GM18508 (cell line): ENCODE results near the gene TPH1.
A peak's percentile ranks its signal among the peaks of the same experiment; 100 is the strongest.
"Not testable (repeated sequence)": the region's sequence is repeated elsewhere in the genome, so short reads cannot be mapped to it uniquely, and the experiment has no call there.

Source experiments
- ATAC-seq: cut with Tn5 transposase; IDR thresholded peaks from one replicate; pipeline ENCODE4 v1.9.1; 2021; ENCODE audit warnings: moderate number of reproducible peaks; ENCODE audit not compliant: insufficient read depth, unreplicated experiment

TPH1 gene

DNA sequence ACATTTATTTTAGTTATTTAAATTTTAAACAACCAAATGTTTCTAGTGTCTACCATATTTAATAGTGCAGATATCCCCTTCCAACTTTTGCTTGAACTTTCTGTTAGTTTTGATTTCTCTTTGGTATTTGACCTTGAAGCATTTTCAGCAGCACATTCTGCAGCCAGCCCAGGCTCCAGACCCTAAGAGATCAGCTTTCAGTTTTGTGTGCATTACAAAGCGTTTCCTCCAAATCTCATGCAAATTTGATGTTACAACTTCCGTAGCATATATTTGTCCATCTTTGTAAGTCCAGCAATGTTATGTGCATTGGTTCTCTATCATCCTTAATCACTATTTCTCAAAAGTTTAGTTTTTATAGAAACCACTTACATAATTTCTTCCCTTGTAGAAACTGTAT, 18.6 kb downstream of the TPH1 start:
- no peak for ATAC-seq

DNA sequence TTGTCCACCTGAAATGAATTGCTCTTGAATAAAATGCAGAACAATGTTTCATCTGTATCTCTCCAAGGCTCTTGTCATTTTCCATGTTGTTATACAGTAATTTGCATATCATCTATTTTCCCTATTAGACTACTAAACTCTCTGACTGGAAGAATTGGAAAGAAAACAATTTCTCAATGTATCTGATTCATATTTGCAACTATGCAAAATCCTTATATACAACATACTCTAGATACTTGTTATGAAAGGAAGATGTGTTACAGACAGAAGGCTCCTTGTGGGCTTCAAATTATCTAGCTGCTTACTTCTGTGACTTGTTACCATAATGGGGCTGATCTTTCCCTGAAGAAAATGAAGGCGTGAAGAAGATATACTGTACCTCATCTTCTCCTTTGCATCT, 23.6 kb downstream of the TPH1 start:
- ATAC-seq: no peak

DNA sequence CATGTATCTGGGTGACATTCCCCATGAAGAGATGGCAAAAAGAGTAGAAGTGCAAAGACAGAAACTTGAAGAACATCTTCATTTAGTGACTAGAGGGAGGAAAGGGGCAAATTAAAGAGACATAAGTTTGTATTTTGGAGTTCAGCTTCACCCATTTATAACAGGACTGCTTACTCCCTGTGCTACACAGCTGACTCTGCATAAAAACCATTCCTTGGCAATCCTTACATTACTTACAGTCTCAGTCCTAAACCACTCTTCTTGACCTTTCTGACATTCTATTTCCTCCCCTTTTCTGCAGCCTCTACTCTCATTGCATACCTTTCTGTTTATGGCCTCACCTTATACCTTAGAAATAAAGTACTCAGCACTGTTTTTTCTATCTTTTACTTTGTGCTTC, 26.4 kb downstream of the TPH1 start:
- no peak for ATAC-seq

DNA sequence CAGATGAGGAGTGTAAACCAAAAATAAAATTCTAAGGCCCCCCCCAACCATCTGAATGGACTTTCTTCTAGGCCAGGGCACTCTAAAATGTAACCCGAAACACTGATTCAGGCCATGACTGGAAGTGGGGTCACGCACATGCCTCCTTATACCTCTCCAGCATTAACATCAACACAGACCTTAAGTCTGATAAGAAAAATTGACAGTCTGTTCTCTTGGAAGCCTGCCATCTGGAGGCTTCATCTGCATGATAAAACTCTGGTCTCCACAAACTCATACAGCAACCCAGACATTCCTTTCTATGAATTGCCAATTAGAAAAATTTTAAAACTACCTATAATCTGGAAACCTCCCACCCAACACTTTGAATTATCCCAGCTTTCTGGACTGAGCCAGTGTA, 29.3 kb downstream of the TPH1 start:
- no peak for ATAC-seq

DNA sequence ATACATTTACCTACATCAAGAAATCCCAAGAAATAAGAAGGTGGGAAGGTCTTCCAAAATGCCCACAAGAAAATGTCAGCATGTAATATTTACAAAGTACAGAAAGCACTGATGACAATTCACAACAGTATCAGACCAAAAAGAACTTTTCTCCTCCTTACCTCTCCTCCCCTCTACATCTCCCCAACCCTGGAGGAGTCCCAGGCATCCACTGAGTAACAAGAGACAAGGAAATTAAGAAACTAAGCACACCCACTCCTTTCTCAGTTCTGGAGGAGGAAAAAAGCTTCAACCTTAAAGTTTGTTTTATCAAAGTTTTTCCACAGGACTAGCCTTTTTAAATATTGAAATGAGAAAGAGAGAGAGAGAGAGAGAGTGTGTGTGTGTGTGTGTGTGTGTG, 31.2 kb downstream of the TPH1 start:
- ATAC-seq: no peak

DNA sequence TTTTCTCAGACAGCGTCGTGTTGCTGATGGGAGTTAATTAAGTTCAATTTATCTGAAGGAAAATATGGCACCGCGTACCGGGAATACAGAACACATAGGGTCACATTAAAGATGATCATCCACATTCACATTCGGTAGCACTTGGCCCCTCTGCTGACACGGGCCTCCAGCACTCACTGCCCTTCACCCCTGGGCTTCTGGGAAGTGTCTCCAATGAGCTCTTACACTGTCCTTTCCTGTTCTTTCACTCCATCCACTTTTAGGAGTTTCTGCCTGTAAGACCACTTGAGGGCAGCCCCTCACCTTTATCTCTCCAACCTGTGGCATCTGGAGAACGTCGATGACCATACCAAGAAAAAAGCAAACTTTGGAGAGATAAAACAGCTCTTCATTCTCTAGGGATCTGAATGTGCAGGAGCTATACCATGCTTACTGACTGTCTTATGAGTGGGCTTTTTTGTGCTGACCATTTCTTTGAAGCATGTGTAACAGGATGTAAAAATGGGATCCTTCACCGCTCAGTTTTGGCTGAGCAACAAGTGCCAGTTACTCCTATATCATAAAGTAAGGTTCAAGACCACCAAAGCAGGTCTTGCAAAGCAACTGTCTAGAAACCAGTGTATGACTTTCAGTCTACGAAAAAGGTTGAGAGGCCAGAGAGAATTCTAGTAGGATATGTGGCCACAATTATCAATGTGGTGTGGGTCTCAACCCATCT, 32.1 kb downstream of the TPH1 start:
- ATAC-seq: no peak

DNA sequence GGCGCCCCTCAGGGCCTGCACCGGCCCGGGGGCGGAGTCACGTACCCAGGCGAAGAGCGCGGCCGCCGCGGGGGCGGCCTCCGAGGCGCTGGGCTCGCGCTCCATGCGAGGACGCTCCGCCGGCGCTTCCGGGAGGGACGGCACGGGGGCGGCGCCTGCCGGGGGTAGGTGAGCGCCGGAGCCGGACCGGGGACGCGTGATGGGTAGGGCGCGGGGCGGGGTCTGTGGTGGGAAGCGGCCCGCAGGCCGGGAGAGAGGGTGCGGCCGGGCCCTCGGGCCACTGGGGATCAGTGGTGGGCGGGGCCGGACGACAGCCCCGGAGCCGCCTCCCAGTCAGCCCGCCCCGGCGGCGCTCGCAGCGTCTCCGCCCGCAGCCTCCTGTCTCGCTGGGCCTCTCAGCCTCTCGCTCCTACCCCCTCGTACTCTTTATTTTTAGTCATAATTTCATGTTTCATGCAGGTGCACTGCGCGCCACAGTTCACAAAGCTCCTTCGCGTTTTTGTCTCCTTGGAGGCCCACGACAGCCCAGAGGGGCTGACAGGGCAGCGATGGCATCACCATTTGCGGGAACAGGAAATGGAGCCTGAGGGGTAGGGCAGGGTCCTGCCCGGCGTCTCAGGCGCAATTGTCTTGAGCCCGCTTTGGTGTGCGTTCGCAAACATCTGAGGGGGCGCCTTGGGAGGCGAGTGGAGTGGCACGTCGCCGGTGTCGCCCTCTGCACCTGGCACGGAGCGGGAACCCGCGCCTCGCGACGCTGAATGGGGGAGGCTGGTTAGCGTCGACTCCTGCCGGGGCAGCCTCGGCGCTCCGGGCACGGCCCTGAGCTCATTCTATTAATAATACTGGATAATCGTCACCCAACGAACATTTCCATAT, 32.9 kb downstream of the TPH1 start, which contains the start of gene SERGEF:
TSS of gene SERGEF (minus strand) at position 142 of the 876 bp plus-strand sequence. CDS start at position 105, 37 bp downstream.
- peak; percentile 69 for ATAC-seq

DNA sequence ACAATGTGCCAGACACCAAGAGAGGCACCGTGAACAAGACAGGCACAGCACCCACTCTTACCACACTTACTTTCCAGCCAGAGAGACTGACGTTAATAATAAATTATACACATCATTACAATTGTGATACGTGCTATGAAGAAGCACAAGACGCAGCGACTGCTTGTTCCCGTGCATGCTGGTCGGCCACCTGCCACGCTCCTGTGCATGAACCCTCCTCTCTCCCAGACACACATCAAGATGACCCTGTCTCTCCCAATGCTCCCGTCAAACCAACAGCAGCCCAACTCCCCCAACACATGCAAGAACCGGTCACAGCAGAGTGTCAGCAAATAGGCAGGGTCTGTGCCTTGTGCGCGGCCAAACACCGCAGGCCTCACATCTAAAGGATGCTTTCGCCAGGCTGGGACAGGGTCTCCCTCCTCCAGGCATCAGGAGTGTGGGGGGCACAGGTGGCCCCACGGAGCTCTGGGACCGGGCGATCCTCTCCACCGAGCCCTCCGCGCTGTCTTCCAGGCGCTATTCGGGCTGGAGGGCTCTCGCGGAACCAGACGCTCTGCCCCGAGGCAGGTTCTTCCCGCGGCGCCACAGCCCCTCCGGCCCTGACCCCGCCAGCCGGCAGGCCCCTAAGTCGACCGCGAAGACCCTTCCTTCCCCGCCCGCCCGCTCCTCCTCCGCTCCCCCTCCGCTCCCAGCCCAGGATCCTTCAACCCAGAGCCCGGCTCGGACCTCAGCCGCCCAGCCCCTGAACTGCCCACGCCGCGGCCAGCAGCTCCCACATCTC, 33.8 kb downstream of the TPH1 start:
- ATAC-seq: peak; percentile 1

DNA sequence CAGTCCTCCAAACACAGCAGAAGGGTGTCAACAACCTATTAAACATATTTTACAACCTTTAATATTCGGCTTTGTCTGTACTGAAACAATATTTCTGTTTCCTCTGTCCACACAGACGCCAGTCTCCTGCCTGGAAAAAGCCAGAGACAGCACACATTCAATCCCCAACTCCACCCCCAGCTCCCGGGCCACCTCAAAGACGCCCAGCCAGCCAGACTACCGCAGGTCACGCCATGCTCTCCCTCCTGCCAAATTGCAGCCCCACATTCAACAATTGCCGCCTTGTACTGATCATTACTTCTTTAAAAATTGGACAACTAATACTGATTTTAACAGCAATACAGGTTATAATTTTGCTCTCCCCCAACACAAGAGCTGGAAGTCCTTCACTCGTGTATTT, 34.4 kb downstream of the TPH1 start:
- no peak for ATAC-seq

DNA sequence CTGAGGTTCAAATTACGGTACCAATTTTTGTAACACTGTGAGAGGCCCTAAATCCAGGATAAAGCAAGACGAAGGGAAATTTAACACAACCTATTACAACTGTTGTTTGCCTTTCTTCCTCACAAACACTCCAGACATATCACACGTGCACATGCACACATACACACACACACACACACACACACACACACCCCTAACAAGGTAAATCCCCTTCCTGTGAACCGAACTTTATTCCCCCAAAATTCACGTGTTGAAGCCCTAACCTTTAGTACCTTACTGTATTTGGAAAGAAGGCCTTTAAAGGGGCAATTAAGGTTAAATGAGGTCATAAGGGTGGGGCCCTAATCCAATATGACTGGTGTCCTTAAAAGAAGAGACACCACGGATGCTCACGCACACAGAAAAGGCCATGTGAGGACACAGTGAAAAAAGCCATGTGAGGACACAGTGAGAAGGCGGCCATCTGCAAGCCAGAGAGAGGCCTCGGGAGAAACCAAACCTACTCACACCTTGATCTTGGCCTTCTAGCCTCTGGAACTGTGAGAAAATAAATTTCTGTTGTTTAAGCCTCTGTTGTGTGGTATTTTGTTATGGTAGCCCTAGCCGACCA, 35.0 kb downstream of the TPH1 start:
- ATAC-seq: no peak

DNA sequence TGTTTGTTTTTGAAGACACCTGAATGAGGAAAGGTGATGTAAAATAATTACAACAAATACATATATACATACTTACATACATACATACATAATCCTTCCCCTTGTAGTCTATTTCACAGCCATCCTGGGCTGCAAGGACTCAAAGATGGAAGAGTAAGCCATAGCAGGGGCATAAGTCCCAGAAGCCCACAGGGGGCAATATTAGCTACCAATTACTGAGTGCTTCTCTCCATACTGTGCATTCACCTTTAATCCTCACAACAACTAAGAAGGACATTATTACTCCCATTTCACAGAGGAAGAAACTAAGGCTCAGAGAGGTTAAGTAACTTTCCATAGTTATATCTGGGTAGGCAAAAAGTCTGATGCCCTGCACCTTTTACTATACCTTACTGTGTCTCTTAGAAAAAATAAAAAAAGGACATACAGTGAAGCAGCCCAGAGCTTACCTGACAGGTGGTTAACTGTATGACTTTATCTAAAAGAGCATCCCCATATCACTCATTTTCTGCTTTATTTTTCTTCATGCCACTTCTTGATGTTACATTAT, 35.9 kb downstream of the TPH1 start:
- no peak for ATAC-seq

DNA sequence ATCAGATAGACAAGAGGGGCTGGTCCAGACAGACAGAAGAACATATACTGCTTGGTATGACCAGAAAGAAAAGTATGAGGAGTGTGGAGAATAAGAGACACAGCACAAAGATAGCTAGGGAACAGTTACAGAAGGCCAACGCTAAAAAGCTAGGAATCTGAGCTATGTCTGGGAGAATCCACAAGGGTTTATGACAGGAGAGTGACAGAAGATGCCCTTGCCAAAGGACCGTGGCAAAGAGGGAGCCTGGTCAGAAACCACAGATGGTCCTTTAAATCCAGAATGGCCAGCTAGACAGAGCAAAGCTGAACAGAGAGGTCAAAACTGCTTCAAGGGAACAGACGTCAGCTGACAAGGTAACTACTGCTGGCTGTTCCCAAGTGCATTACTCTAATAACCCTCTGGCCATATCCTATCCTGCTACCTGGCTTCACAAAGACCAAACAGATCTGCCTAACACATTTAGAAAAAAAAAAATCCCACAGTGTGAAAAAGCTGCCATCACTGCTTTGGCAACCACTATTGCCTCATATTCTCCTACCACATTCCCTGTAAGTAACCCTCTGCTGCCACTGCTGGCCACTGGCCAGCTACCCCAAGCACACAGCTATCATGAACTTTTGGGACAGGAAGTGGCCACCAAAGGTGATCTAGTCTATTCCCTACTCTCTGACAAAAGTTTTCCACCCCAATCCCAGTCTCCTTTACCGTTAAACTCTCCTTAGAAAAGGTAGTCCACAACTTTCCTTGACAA, 40.5 kb downstream of the TPH1 start:
- ATAC-seq: no peak

DNA sequence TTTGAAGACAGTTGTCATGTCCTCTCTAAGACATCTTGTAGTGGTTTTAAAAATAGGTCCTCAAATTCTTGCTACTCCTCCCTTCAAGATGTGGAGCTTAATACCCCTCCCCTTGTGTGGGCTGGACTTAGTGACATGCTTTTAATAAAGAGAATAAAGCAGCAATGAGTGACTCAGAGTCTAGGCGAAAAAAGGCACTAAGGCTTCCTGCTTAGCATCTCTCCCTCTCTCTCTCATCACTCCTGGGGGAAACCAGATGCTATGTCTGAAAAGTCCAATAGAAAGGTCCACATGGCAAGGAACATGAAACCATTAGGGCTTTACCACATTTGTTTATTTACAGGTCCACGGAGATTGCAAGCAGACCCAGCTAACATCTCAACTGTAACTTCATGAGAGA, 44.9 kb downstream of the TPH1 start:
- ATAC-seq: no peak

DNA sequence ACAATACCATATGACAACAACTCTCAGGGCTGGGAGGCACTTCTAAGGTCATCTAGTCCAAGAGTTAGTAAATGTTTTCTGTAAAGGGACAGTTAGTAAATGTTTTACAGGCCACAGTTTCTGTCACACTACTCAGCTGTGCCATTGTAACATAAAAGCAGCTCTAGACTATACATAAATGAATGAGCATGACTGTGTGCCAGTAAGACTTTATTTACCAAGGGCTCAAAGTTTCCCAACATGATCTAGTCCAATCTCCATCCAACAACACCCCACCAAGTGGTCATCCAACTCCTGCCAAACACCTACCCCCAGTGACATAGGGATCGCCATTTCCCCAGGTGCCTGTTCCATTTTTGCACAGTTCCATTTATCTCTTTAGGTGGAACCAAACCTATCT, 45.3 kb downstream of the TPH1 start:
- peak; percentile 76 for ATAC-seq

DNA sequence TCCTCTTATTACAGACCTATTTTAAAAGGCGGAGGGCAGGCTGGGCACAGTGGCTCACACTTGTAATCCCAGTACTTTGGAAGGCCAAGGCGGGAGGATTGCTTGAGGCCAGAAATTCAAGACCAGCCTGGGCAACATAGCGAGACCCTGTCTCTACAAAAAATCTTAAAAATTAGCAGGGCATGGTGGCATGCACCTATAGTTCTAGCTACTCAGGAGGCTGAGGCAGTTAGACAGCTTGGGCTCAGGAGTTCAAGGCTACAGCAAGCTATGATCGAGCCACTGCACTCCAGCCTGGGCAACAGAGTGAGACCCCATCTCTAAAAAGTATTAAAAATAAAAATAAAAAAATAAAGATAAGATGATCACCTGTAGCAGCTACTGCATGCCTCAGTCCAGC, 45.9 kb downstream of the TPH1 start:
- not testable (repeated sequence) for ATAC-seq
